HG02943 (cell line): Measurements from ENCODE around the gene HELZ.

Experiments used
- ATAC-seq: cut with Tn5 transposase; IDR thresholded peaks from one replicate; pipeline ENCODE4 v1.9.1; 2021; ENCODE audit warnings: mild to moderate bottlenecking, low read depth, moderate library complexity; ENCODE audit not compliant: unreplicated experiment

The HELZ gene

GRCh38 chr17:67232441-67232840 lies 12.6 kb downstream of the HELZ start:
- ATAC-seq: no peak

DNA sequence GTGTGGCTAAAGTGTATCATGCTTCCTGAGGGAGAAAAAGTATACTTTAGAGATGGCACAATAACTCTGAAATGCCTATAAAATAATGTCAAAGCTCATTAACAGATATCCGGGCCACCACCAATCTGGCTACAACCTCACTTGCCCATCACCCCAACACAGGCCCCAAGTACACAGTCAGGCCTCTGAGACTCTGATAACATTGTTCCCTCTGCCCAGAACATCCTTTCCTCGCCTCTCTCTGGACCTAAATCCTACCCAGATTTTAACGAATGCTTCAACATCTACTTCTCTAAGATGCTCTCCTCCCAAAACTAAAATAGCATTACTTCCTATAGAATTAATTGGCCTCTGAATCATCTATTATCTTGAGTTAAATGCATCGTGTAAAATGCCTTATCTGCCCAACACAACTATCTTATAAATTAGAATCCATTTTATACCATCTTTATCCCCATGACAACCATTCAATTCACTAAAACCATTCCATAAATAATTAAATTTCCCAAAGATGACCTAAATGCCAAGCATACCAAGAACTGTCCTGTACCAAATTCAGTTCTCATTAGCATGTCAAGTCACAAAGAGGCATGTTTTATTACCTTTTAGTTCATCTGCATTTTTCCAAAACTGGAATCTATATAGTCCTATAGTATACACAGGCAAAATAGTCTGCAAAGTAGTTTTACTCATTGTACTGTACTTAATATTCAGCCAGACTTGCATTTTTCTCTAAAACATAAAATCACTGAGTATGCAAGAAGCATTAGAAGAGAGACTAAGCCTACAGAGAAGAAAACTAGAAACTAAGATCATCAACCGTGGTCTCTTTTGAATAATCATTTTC lies 15.7 kb downstream of the HELZ start:
- no peak for ATAC-seq

- ATAC-seq: no peak
Observed at GRCh38 chr17:67227488-67227887, 17.5 kb downstream of the HELZ start.

GRCh38 chr17:67225316-67225715 lies 19.7 kb downstream of the HELZ start:
- ATAC-seq: no peak

GRCh38 chr17:67224736-67225135 lies 20.3 kb downstream of the HELZ start:
- no peak for ATAC-seq

- no peak for ATAC-seq
Observed at GRCh38 chr17:67223924-67224323, 21.1 kb downstream of the HELZ start.

DNA sequence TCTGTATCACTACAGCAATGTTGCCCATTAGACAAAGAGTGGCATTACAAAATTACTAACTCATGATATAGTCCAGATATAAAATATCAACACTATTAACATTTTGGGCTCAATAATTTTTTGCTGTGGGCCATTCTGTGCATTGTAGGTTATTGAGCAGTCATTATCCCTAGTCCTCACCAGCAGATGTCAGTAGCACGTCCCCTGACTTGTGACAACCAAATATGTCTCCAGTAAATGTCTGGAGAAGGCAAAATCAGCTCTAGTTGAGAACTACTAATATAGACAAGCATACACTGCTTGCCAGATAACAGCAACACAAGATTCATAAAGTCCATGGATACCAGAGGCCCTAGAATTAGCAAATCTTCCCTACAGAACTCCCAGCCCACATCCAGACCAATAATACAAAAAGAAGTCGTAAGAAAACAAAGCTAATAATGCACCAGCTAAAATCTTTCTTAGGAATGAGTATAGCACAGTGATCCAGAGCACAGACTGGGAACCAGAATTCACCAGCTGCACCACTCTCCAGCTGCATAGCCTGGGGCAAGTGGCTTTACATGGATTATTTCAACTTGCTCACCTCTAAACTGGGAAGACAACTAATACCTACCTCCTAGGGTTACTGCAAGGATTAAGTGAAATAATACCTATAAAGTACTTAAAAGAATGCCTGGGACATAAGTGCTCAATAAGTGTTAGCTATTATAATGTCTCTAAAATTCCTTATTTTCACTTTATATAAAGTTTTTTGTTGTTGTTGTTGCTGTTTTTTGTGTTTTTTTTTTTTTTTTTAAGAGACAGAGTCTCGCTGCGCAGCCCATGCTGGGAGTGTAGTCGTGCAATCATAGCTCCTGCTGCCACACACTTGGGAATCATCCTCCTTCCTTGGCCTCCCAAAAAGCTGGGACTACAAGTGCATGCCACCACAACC lies 23.7 kb downstream of the HELZ start:
- ATAC-seq: no peak

- no peak for ATAC-seq
Observed at GRCh38 chr17:67218385-67218950, 26.5 kb downstream of the HELZ start.

DNA sequence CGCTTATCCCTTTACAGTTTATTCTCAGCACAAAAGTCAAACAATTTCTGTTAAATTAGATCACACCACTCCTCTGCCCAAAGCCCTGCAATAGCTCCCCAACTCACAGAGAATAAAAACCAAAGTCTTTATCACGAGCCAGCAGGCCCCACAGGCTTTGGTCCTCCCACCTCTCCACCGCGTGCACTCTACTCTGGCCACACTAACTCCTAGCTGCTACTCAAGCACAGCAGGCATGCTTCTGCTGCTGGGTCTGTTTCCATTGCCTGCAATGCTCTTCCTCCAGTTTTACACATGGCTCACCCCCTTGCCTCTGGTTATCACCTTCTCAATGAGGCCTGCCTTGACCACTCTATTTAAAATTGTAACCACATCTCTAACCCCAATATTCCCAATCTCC lies 27.6 kb downstream of the HELZ start:
- no peak for ATAC-seq

DNA sequence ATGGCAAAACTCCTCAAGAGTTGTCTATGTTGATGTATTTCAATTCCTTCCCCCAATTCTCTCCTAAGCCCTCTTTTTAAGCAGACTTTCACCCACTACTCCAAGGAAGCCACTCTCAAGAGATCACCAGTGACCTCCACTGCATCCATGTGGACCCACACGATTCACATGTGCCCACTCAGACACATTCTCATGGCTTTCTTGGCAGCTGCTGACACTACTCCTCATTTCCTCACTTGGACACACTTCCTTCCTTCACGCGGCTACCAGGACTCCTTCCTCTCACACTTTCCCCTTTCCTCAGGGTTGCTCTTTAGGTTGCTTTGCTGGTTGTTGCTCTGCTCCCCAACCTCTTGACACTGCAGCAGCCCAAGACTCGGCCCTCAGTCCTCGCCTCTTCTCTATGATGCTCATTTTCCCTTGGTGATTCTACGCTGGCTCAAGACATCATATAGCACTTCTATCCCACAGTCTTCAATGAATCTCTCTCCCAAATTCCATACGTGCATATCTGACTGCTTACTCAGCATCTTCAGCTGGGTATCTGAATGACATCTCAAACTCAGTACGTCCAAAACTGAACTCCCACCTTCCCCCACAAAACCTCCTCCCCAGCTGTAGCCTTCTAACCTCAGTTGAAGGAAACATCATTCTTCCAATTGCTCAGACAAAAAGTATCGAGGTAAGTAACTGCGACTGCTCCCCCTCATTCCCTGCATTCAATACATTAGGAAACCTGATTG lies 28.2 kb downstream of the HELZ start:
- no peak for ATAC-seq

- ATAC-seq: no peak
Observed at GRCh38 chr17:67215991-67216421, 29.0 kb downstream of the HELZ start.

DNA sequence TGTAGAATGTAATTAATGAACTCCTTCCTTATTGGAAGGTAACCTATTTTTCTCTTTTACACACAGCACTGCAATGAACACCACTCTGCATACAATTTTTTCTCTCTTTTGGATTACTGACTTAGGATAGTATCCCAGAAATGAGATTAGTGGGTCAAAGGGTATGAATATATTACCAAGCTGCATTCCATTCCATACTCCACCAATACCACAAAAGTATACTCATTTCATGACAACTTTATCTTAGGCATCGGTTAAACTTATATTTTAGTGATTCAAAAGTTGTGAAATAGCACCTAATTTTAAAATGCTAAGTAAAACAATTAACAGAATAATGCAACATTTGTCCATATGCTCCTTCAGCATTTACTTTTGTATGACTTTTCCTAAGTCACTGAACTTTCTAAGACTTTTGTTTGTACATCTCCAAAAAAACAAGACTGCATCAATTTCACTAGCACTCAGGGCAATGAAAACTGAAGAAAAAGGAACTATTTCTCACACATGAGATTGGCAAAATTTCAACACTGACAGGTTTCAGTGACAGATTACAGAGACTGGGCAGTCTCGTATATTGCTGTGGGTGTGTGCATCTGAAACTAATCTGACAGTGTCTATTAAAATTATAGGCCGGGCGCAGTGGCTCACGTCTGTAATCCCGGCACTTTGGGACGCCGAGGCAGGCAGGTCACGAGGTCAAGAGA lies 32.1 kb downstream of the HELZ start:
- no peak for ATAC-seq

GRCh38 chr17:67212231-67212630 lies 32.8 kb downstream of the HELZ start:
- ATAC-seq: no peak

GRCh38 chr17:67211742-67212141 lies 33.3 kb downstream of the HELZ start:
- ATAC-seq: no peak

- ATAC-seq: no peak
Observed at GRCh38 chr17:67210915-67211314, 34.1 kb downstream of the HELZ start.

DNA sequence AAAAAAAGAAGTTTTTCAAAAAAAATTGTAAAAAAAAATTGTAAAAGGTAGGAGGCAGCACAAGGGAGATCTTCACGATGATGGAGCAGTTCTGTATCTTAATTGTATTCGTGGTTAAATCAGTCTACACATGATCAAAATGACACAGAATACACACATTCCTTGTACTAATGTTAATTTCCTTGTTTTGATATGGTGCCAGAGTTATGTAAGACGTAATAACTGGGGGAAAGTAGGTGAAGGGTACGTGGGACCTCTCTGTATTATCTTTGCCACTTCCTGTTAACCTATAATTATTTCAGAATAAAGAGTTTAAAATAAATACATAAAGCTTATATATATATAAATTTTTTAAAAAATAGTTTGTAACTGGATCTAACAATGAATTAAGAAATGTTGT lies 36.8 kb downstream of the HELZ start:
- no peak for ATAC-seq

- ATAC-seq: no peak
Observed at GRCh38 chr17:67203818-67204217, 41.2 kb downstream of the HELZ start.

- no peak for ATAC-seq
Observed at GRCh38 chr17:67202503-67202902, 42.5 kb downstream of the HELZ start.

DNA sequence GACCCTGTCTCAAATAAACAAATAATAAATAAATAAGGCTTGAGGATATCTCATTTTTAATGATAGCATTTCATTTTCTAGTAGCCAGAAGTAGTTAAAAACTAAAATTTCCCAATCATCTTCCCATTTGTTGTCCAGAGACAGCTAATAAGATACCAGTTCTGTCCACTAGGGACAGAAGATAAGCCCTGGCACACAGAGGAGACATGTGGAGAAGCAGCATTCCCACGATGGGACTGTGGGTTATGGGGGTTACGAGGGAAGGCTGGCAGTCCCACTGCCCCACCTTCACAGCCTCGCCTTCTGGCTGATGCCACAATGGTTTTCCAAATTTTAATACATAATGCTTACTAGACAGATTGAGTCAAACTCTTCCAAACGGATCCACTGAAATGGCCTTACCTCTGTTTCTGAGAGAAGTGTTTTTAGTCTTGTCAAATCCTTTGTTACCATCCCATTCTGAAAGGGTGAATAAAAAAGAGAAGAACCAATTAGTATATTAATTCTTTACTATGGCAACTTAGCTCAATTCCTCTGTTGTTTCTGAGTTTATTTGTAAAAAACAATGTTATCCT lies 44.2 kb downstream of the HELZ start:
- no peak for ATAC-seq
